Measurements from ENCODE around the gene ST7.
"Not testable (repeated sequence)": the region's sequence is repeated elsewhere in the genome, so short reads cannot be mapped to it uniquely, and the experiment has no call there.

ST7 gene

GRCh38 chr7:117112640-117113039, 159.3 kb downstream of the ST7 start:
- no peak for TF ChIP-seq CTCF (IDR thresholded peaks at IDR 0.05; ENCODE audit: insufficient read depth, low read depth, low read length, missing control alignments)
- no peak for DNase-seq (ENCODE audit: low read depth)
- H3K4me3 ChIP-seq (ENCODE audit: low read length): no peak overlapping the region

- TF ChIP-seq CTCF (IDR thresholded peaks at IDR 0.05; ENCODE audit: insufficient read depth, low read depth, low read length, missing control alignments): no peak
- no peak overlapping the region for H3K4me3 ChIP-seq (ENCODE audit: low read length)
- no peak for DNase-seq (ENCODE audit: low read depth)
Observed at GRCh38 chr7:117113871-117114270, 160.6 kb downstream of the ST7 start.

- TF ChIP-seq CTCF (IDR thresholded peaks at IDR 0.05; ENCODE audit: insufficient read depth, low read depth, low read length, missing control alignments): no peak
- H3K4me3 ChIP-seq (ENCODE audit: low read length): no peak overlapping the region
- DNase-seq (ENCODE audit: low read depth): no peak
Observed at GRCh38 chr7:117114272-117114671, 161.0 kb downstream of the ST7 start.

- no peak for DNase-seq (ENCODE audit: low read depth)
- H3K4me3 ChIP-seq (ENCODE audit: low read length): no peak overlapping the region
- no peak for TF ChIP-seq CTCF (IDR thresholded peaks at IDR 0.05; ENCODE audit: insufficient read depth, low read depth, low read length, missing control alignments)
Observed at GRCh38 chr7:117116211-117116610, 162.9 kb downstream of the ST7 start.

GRCh38 chr7:117117172-117117571, 163.9 kb downstream of the ST7 start:
- no peak for DNase-seq (ENCODE audit: low read depth)
- no peak overlapping the region for H3K4me3 ChIP-seq (ENCODE audit: low read length)
- no peak for TF ChIP-seq CTCF (IDR thresholded peaks at IDR 0.05; ENCODE audit: insufficient read depth, low read depth, low read length, missing control alignments)

GRCh38 chr7:117118579-117119180, 165.4 kb downstream of the ST7 start:
- TF ChIP-seq CTCF (IDR thresholded peaks at IDR 0.05; ENCODE audit: insufficient read depth, low read depth, low read length, missing control alignments): no peak

GRCh38 chr7:117119192-117119924, 166.1 kb downstream of the ST7 start:
- DNase-seq (ENCODE audit: low read depth): peak; percentile 77
- peak; percentile 95 for TF ChIP-seq CTCF (IDR thresholded peaks at IDR 0.05; ENCODE audit: insufficient read depth, low read depth, low read length, missing control alignments)
- no peak overlapping the region for H3K4me3 ChIP-seq (ENCODE audit: low read length)

More at GRCh38 chr7:117118579-117119180, 165.4 kb downstream of the ST7 start:
- no peak overlapping the region for H3K4me3 ChIP-seq (ENCODE audit: low read length)
- no peak for DNase-seq (ENCODE audit: low read depth)

GRCh38 chr7:117120321-117120720, 167.0 kb downstream of the ST7 start:
- H3K4me3 ChIP-seq (ENCODE audit: low read length); DNase-seq (ENCODE audit: low read depth): not testable (repeated sequence)

- not testable (repeated sequence) for DNase-seq (ENCODE audit: low read depth); H3K4me3 ChIP-seq (ENCODE audit: low read length)
Observed at GRCh38 chr7:117122036-117122435, 168.7 kb downstream of the ST7 start.

All from epithelial cell of esophagus (primary cell).